Measurements from ENCODE around the gene PLXNA4.
A peak's percentile ranks its signal among the peaks of the same experiment; 100 is the strongest.

Gene PLXNA4

GRCh38 chr7:132527467-132528410 is 48.5 kb downstream of the PLXNA4 start:
- no peak for DNase-seq

DNA sequence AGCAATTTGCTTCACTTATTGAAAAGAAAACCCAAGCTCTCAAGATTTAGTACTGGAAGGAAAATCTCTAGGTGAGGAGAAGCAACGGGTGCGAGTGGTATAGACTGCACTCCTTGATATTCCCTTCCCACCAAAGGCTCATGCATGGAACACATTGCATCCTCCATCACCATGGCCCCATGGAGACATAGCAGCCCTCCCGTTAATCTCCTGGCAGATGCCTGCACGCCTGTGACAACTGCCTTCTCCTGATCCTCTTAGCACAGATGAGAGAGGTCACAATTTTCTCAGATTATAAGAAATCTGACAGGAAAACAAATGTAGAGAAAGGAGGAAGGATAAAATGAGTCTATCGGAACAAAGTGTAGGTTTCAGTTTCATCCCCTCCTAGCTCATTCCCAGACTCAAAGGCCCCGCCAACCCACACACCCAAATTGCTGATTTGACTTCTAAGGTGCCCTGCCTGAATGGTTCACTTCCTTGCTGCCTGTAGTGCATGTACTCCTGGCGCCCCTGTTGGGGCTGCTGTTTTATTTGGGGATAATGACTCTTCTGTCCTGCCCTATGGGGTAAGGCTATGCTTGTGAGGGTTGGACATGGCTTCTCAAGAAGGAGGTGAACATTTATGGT is 50.0 kb downstream of the PLXNA4 start:
- no peak for DNase-seq

GRCh38 chr7:132521423-132521822 is 54.8 kb downstream of the PLXNA4 start:
- DNase-seq: no peak

DNA sequence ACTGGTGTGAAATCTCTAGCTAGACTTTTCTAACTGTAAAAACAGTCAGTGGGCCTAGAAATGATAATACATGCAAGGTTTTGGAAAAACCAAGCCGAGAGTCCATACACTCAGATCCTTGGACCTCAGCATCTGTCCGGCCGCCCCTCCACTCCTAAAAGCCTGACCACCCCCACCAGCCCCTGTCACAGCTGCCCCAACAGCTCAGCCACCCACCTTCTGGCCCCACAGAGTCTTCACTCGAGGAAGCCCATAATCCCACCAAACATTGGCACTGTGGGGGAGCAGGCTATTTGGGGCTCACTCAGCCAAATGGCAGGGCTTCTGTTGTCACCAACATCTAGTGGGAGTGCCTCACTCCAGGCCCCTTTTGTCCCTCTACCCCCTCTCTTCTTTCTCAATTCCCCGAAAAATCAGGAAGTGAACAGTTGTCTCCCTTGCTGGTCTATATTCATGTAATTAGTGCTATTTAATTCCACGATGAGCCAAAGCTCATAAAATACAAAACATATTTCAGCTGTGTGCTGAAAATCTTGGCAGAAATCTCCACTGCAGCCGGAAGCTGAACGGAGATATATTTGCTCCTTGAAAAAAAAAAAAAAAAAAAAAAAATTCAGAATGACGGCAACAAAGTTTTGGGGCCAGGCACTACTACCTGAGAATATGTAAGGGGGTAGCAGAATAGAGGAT is 55.5 kb downstream of the PLXNA4 start:
- DNase-seq: no peak

- DNase-seq: no peak
Observed at GRCh38 chr7:132519936-132520335, 56.3 kb downstream of the PLXNA4 start.

DNA sequence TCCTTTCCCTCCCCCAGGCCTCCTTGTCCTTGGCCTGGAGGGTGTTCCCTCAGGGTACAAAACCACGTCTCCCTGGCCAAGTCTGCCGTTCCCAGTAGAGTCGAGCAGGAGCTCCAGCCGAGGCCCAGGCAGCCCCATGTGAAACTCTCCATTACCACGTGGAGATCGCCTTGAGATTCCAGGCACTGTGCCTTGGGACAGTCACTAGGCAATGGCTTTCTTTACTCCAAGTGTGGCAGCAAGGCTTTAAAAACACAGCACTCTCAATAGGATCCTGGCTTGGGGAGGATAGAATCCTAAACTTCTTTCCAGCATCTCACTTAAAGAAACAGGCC is 57.5 kb downstream of the PLXNA4 start:
- DNase-seq: no peak

GRCh38 chr7:132518102-132518838 is 58.0 kb downstream of the PLXNA4 start:
- DNase-seq: no peak

DNA sequence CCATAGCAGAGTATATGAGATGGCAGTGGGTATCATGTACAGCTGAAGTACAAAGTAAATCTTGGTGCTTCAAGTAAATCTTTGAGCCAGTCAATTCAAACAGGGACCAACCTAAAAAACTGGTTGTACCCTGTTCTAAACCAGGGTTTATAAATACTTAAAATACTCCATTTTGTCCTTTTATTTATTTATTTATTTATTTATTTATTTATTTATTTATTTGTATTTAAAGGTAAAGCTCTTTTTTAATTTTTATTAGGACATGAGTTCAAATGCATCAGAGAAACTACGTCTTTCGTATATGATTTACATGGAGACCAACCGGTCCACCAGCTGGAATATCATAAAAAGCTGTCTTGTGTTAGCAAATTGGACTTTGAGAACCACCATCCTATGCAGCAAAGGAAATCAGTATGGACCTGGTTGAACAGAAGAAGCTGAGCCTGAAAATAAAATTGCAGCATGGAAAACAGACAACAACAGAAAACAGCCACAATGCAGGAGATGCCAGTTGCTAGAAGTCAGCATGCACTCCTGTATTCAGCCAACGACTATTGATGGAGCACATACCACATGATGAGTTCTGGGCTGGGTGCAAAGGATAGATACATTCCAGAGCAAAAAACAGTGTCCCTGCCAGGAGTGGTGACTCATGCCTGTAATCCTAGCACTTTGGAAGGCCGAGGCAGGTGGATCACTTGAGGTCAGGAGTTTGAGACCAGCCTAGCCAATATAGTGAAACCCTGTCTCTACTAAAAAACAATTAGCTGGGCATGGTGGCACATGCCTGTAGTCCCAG is 60.0 kb downstream of the PLXNA4 start:
- no peak for DNase-seq

DNA sequence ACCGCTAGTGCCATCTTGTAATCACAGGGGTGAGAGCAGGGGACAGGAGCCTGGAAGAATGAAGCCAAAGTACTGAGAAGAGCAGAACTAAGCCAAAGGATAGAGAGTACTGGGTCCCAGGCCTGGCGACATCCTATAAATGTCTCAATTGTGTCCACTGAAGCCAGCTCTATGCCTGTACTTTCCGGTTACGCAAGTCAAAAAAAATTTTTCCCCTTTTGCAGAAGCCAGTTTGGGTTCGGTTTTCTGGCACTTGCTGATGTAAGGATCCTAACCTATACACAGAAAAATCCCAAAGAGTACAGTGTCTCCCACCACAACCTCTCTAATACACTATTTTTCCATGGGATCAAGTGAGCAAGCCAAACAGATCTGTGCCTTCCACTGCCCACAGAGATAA is 61.1 kb downstream of the PLXNA4 start:
- no peak for DNase-seq

DNA sequence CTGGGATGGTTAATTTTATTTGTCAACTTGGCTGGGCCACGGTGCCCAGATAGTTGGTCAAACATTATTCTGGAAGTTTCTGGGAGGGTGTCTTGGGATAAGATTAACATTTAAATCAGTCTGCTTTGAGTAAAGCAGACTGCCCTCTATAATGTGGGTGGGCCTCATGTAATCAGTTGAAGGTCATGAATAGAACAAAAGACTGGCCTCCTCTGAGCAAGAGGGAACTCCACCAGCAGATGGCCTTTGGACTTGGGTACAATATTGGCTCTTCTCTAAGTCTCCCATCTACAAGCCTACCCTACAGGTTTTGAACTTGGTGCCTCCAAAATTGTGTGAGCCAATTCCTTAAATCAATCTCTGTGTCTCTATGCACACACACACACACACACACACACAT is 61.8 kb downstream of the PLXNA4 start:
- no peak for DNase-seq

DNA sequence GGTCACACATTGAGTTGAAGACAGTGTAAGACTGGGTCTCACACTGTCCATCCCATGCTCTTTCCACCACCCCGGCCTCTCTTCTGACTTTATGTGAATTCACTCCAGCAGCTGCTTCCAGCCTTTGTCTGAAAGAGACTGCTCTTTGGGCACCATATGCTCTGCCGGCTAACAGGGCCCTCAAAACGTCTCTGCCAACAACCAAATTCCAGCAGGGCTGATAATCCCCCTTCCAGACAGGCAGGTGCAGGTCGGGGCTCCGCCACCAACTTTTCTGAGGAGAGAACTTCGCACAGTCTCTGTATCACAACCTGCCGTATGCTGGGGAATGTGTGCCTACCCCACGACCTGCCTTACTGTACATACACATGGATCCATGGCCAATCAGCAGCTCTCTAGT is 64.3 kb downstream of the PLXNA4 start:
- no peak for DNase-seq

DNA sequence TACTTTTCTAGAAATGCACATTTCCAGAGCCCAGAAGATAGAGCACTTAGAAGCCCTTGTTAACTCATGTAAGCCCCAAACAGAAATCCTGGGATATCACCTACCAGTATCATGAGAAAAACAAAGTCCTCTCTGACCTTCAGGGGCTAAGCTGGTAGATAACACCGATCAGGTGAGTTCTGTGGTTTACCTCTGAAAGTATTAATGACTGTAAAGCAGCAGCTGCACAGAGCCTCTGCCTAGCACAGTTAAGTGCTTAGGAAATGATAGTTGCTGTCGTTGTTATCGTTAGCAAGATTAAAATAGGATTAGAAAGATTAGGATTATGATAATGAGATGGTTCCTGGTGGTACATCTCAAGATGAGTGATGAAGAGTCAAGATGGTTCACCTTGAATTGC is 64.9 kb downstream of the PLXNA4 start:
- peak in 1 of 5 experiments; percentile 7 for DNase-seq

GRCh38 chr7:132509643-132510042 is 66.6 kb downstream of the PLXNA4 start:
- peak in 1 of 5 experiments; percentile 12 for DNase-seq

DNA sequence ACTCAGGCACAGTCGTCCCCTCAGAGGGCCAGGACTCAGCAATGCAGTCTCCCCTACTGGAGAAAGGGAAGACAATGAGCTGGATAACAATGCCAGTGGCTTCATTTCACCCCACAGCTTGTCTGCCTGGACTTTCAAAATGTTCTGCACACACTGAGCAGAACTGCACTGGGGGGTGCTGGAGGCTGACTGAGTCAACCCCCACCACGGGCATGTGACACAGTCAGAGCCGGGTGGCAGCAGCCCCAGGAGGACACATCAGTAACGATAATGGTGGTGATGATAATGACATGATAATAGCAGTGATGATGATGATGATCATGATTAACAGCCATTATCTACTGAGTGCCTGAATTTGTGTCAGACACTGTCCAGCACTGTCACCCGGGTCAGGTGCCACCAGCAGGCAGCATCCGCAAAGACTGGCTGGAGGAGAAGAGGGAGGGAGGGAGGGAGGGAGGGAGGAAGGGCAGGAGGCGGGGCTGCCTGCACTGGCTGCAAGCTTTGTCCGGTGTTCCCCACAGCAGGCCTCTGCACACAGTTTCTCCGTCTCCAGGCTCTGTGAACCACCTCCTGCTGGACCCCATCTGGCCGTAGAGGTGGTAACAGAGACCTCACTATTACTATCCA is 67.4 kb downstream of the PLXNA4 start:
- DNase-seq: no peak

DNA sequence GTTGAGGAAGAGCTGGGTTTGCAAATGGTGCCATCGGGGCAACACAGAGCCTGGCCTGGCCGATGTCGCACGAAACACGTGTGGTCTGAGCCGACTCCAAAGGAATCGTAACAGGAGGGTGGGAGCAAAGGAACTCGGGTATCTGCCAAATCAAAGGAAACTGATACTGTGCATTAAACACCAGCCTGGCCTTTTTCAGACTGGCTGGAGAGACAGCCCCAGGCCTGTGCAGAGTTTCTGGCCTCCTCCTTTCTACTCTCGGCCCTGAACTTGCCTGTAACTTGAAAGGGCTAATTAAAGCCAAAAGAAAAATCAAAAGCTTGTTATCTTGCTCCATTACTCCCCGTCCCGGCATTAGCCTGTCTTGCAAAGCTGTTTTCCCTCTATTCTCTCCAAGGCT is 71.4 kb downstream of the PLXNA4 start:
- no peak for DNase-seq

- DNase-seq: no peak
Observed at GRCh38 chr7:132504071-132504470, 72.2 kb downstream of the PLXNA4 start.

GRCh38 chr7:132503415-132503814 is 72.9 kb downstream of the PLXNA4 start:
- no peak for DNase-seq

GRCh38 chr7:132501956-132502355 is 74.3 kb downstream of the PLXNA4 start:
- DNase-seq: no peak

DNA sequence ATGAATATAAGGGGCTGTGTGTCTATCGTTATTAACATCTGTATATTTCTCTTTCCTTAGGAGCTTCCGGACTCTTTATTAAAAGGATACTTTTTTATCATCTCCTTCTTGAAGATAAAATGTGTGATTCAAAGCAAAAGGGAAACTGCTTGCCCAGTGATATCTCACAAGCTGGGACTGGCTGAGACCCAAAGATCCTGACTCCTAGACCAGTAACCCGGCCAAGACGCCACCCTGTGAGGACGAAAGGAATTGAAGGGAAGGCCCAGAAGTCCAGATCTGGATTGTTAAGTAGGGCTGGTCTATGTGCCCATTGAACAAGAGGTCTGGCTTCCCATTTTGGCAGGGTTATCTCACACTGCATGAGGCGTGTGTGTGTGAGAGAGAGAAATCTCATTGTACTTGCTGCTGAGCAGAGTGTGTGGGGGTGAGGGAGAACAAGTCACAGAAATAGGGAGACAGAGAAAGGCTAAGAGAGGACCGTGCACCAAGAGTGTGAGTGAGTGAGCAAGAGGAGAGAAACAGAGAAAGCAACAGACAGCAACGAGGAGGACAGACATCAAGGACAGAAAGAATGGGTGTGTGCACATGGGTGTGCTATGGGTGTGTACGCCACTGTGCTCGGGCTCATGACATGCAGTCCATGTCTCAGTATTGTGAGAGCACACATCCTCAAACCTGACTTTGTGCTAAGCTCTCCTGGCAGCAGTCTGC is 75.4 kb downstream of the PLXNA4 start:
- no peak for DNase-seq

GRCh38 chr7:132499487-132499886 is 76.8 kb downstream of the PLXNA4 start:
- no peak for DNase-seq

DNA sequence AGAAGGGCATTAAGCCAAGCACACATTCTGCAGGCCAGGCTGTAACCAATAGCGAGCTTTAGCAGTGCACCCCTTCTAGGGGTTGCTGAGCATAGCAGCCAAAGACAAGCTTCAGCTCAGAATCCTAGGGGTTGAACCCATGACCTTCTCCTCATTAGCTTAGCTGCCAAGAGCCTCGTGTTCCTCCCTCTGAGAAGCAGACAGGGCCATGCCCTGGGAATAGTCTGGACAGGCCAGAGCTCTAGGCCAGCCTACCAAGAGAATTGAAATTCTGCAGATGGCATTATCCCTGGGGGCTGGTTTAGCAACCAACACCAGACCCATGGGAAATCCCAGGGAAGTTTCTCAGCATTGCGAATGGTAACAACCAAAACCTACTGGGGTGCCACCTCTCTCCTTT is 77.2 kb downstream of the PLXNA4 start:
- DNase-seq: no peak
